H9 (cell line): Measurements from ENCODE around the gene FCHO1. TPM values are rescaled to one million over a fixed set of nuclear protein-coding genes. Genes with fewer than 3 reads are reported as not detected.

Experiments
- DNase-seq: peaks from one replicate; pipeline ENCODE4 v3.0.0-alpha.2; 2017
- H2AFZ ChIP-seq: one replicate; pipeline ENCODE4 v1.6.1; 2013; ENCODE audit warnings: mild to moderate bottlenecking, low read length, control low read depth, moderate library complexity
- H2AK5ac ChIP-seq: 2 replicates; pipeline ENCODE4 v1.6.1; 2013; ENCODE audit warnings: low read length, control low read depth, mixed read lengths; ENCODE audit not compliant: insufficient read length
- H2BK120ac ChIP-seq: one replicate; pipeline ENCODE4 v1.6.1; 2013; ENCODE audit warnings: low read depth, mild to moderate bottlenecking, low read length, control low read depth, inconsistent platforms; ENCODE audit not compliant: poor library complexity, severe bottlenecking
- H2BK12ac ChIP-seq: 2 replicates; pipeline ENCODE4 v1.6.1; 2013; ENCODE audit warnings: low read length, control low read depth, mixed read lengths, low read depth; ENCODE audit not compliant: insufficient read length
- H2BK15ac ChIP-seq: 2 replicates; pipeline ENCODE4 v1.6.1; 2013; ENCODE audit warnings: low read depth, low read length, control low read depth
- H2BK20ac ChIP-seq: one replicate; pipeline ENCODE4 v1.6.1; 2013; ENCODE audit warnings: low read depth, mild to moderate bottlenecking, low read length, control low read depth, inconsistent platforms; ENCODE audit not compliant: poor library complexity, severe bottlenecking
- H2BK5ac ChIP-seq: 2 replicates; pipeline ENCODE4 v1.6.1; 2013; ENCODE audit warnings: low read length, control low read depth, mixed read lengths; ENCODE audit not compliant: insufficient read length
- H3K14ac ChIP-seq: 2 replicates; pipeline ENCODE4 v1.6.1; 2013; ENCODE audit warnings: low read length, control low read depth; ENCODE audit not compliant: insufficient read depth
- H3K18ac ChIP-seq: 2 replicates; pipeline ENCODE4 v1.6.1; 2013; ENCODE audit warnings: low read depth, mild to moderate bottlenecking, mixed read lengths, low read length, control low read depth; ENCODE audit not compliant: insufficient read length
- H3K23ac ChIP-seq: 2 replicates; pipeline ENCODE4 v1.6.1; 2013; ENCODE audit warnings: low read length, control low read depth, mixed read lengths, low read depth; ENCODE audit not compliant: insufficient read length
- H3K23me2 ChIP-seq: 2 replicates; pipeline ENCODE4 v1.6.1; 2013; ENCODE audit warnings: low read depth, mild to moderate bottlenecking, mixed read lengths, low read length, control low read depth; ENCODE audit not compliant: insufficient read length, poor library complexity, severe bottlenecking
- H3K27ac ChIP-seq: 2 replicates; pipeline ENCODE4 v1.5.1; 2013; ENCODE audit warnings: low read length, control low read depth, mixed read lengths, low read depth; ENCODE audit not compliant: insufficient read length
- H3K27me3 ChIP-seq: 2 replicates; pipeline ENCODE4 v1.6.1; 2013; ENCODE audit warnings: low read length, control low read depth, inconsistent platforms; ENCODE audit not compliant: insufficient read depth
- H3K4ac ChIP-seq: 2 replicates; pipeline ENCODE4 v1.6.1; 2013; ENCODE audit warnings: low read depth, mild to moderate bottlenecking, control low read depth, inconsistent platforms, low read length, moderate library complexity
- H3K4me1 ChIP-seq: 2 replicates; pipeline ENCODE4 v1.6.1; 2013; ENCODE audit warnings: low read length, control low read depth, inconsistent platforms; ENCODE audit not compliant: insufficient read depth
- H3K4me2 ChIP-seq: 2 replicates; pipeline ENCODE4 v1.6.1; 2013; ENCODE audit warnings: low read length, control low read depth, mixed read lengths; ENCODE audit not compliant: insufficient read length, insufficient read depth
- H3K56ac ChIP-seq: 2 replicates; pipeline ENCODE4 v1.6.1; 2013; ENCODE audit warnings: low read depth, mild to moderate bottlenecking, mixed read lengths, low read length, control low read depth; ENCODE audit not compliant: insufficient read length
- H3K79me1 ChIP-seq: 2 replicates; pipeline ENCODE4 v1.6.1; 2013; ENCODE audit warnings: low read depth, mild to moderate bottlenecking, moderate library complexity, low read length, control low read depth, inconsistent platforms; ENCODE audit not compliant: insufficient read depth, poor library complexity, severe bottlenecking
- H3K79me2 ChIP-seq: 2 replicates; pipeline ENCODE4 v1.6.1; 2013; ENCODE audit warnings: low read length, control low read depth, inconsistent platforms; ENCODE audit not compliant: insufficient read depth
- H3K9ac ChIP-seq: 2 replicates; pipeline ENCODE4 v1.6.1; 2013; ENCODE audit warnings: low read length, control low read depth, mixed read lengths; ENCODE audit not compliant: insufficient read length; ENCODE audit errors: extremely low read depth
- H3K9me3 ChIP-seq: one replicate; pipeline ENCODE4 v1.6.1; 2013; ENCODE audit warnings: low read depth, low read length, inconsistent platforms; ENCODE audit not compliant: control insufficient read depth
- H3T11ph ChIP-seq: one replicate; pipeline ENCODE4 v1.6.1; 2013; ENCODE audit warnings: mild to moderate bottlenecking, low read length, control low read depth, inconsistent platforms
- H4K20me1 ChIP-seq: one replicate; pipeline ENCODE4 v1.6.1; 2013; ENCODE audit not compliant: control insufficient read depth, insufficient read length, insufficient read depth
- H4K5ac ChIP-seq: 2 replicates; pipeline ENCODE4 v1.6.1; 2013; ENCODE audit warnings: low read depth, mild to moderate bottlenecking, mixed read lengths, low read length, control low read depth; ENCODE audit not compliant: insufficient read length
- H4K8ac ChIP-seq: replicated peaks from 2 replicates; pipeline ENCODE4 v1.6.1; 2013; ENCODE audit warnings: low read length, control low read depth, mixed read lengths, low read depth; ENCODE audit not compliant: insufficient read length
- H4K91ac ChIP-seq: 2 replicates; pipeline ENCODE4 v1.6.1; 2013; ENCODE audit warnings: low read depth, mild to moderate bottlenecking, moderate library complexity, mixed read lengths, low read length, control low read depth; ENCODE audit not compliant: insufficient read length
- H3K27ac Mint-ChIP-seq, 3 experiments: 2 replicates in 2 of 3; 3 replicates in 1 of 3; pipeline ENCODE4 v1.8.0; 2020 to 2021; ENCODE audit warnings: mixed read lengths in 3 of 3, mild to moderate bottlenecking in 1 of 3, moderate library complexity in 1 of 3
- H3K27me3 Mint-ChIP-seq: 2 replicates; pipeline ENCODE4 v1.8.0; 2021; ENCODE audit warnings: low read depth, mild to moderate bottlenecking, moderate library complexity, mixed read lengths
- H3K36me3 Mint-ChIP-seq, 3 experiments: 2 replicates in 2 of 3; 3 replicates in 1 of 3; pipeline ENCODE4 v1.8.0; 2020 to 2021; ENCODE audit warnings: low read depth in 3 of 3, mixed read lengths in 3 of 3; ENCODE audit not compliant: insufficient read depth in 1 of 3
- H3K4me1 Mint-ChIP-seq, 2 experiments: 2 replicates each; pipeline ENCODE4 v1.8.0; 2020; ENCODE audit warnings: mixed read lengths in 2 of 2
- H3K4me3 Mint-ChIP-seq, 2 experiments: 2 replicates in 1 of 2; 3 replicates in 1 of 2; pipeline ENCODE4 v1.8.0; 2020 to 2021; ENCODE audit warnings: mild to moderate bottlenecking in 2 of 2, mixed read lengths in 2 of 2, moderate library complexity in 1 of 2
- H3K9me3 Mint-ChIP-seq, 2 experiments: 2 replicates in 1 of 2; 3 replicates in 1 of 2; pipeline ENCODE4 v1.8.0; 2020; ENCODE audit warnings: mild to moderate bottlenecking in 2 of 2, mixed read lengths in 2 of 2, moderate library complexity in 1 of 2
- WGBS: extraction: QIAGEN DNeasy Blood & Tissue Kit; methylation state at CpG from one replicate; pipeline ENCODE4 v1.1.7; 2013; ENCODE audit warnings: missing lambda C conversion rate, low lambda C conversion rate, mixed read lengths; ENCODE audit not compliant: insufficient read length; ENCODE audit errors: extremely low coverage; 5-methylcytosine and 5-hydroxymethylcytosine counted together
- total RNA-seq: library from RNA; stranded (reverse); gene quantifications from 2 replicates; pipeline ENCODE4 v1.2.1, GENCODE V29; 2021
- TF ChIP-seq, protein P1 (sequence below): fragments of 200-600 bp; sonication (generic); conservative IDR thresholded peaks from 3 replicates; pipeline ENCODE4 v1.8.0; 2021; ENCODE audit warnings: antibody characterized with exemption, mild to moderate bottlenecking

The FCHO1 gene
- total RNA-seq, 1 experiment from 2014 or later: 13.1 TPM

DNA sequence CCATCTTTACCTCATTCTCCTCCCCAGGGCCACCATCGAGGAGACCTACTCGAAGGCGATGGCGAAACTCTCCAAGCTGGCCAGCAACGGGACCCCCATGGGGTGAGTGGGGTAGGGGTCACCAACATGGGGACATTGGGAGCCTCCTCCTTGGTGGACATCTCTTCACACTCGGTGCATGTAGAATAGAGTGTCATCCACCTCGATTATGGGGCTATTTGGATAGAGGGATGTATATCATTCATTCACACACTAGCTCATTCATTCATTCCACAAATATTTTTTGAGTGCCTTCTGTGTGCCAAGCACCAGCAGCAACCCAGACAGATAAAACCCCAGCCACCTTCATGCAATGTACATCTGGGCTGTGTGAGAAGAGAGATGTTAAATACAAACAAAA lies 13.1 kb downstream of the FCHO1 start:
- no peak overlapping the region for H2BK5ac ChIP-seq
- Mint-ChIP-seq H3K4me3 (no peak overlapping the region), H3K27me3 (no peaks in the 10 kb centered on the region), H3K36me3 (peaks cover 1 to 11% (median 2%) of the 10 kb centered on the region in 3 experiments; a peak in 6 of 7 replicates), H3K9me3 (no peaks in the 10 kb centered on the region; a peak in 2 of 5 replicates), H3K4me1 (peaks cover 5 to 13% of the 10 kb centered on the region in 2 experiments), H3K27ac (no peak overlapping the region)
- no peak overlapping the region for H3K4me2 ChIP-seq
- no peaks in the 10 kb centered on the region for H3K9me3 ChIP-seq
- no peak overlapping the region for H3T11ph ChIP-seq
- no peak overlapping the region for H2BK20ac ChIP-seq
- H2AFZ ChIP-seq: no peak overlapping the region
- H4K91ac ChIP-seq: no peak overlapping the region
- H3K23ac ChIP-seq: no peak overlapping the region
- no CpG with 5 or more reads among the region's 7 CpGs for WGBS
- H4K5ac ChIP-seq: no peak overlapping the region
- H3K79me2 ChIP-seq: no peaks in the 10 kb centered on the region
- no peak overlapping the region for H2BK120ac ChIP-seq
- no peak overlapping the region for H3K56ac ChIP-seq
- no peaks in the 10 kb centered on the region for H3K27me3 ChIP-seq
- H3K9ac ChIP-seq: no peak overlapping the region
- no peaks in the 10 kb centered on the region for H3K23me2 ChIP-seq
- H3K27ac ChIP-seq: no peak overlapping the region
- H4K20me1 ChIP-seq: no peaks in the 10 kb centered on the region
- H4K8ac ChIP-seq: no peak overlapping the region
- no peak for DNase-seq
- H3K14ac ChIP-seq: no peak overlapping the region
- TF ChIP-seq, protein P1, sequence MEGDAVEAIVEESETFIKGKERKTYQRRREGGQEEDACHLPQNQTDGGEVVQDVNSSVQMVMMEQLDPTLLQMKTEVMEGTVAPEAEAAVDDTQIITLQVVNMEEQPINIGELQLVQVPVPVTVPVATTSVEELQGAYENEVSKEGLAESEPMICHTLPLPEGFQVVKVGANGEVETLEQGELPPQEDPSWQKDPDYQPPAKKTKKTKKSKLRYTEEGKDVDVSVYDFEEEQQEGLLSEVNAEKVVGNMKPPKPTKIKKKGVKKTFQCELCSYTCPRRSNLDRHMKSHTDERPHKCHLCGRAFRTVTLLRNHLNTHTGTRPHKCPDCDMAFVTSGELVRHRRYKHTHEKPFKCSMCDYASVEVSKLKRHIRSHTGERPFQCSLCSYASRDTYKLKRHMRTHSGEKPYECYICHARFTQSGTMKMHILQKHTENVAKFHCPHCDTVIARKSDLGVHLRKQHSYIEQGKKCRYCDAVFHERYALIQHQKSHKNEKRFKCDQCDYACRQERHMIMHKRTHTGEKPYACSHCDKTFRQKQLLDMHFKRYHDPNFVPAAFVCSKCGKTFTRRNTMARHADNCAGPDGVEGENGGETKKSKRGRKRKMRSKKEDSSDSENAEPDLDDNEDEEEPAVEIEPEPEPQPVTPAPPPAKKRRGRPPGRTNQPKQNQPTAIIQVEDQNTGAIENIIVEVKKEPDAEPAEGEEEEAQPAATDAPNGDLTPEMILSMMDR: no peak
- no peak overlapping the region for H2BK15ac ChIP-seq
- no peak overlapping the region for H2AK5ac ChIP-seq
- H3K79me1 ChIP-seq: no peaks in the 10 kb centered on the region
- H2BK12ac ChIP-seq: no peak overlapping the region
- H3K18ac ChIP-seq: no peak overlapping the region
- H3K4ac ChIP-seq: no peak overlapping the region
- H3K4me1 ChIP-seq: no peaks in the 10 kb centered on the region
